ENCODE results near the gene PHKB.
"Not testable (repeated sequence)": the region's sequence is repeated elsewhere in the genome, so short reads cannot be mapped to it uniquely, and the experiment has no call there.

DNA sequence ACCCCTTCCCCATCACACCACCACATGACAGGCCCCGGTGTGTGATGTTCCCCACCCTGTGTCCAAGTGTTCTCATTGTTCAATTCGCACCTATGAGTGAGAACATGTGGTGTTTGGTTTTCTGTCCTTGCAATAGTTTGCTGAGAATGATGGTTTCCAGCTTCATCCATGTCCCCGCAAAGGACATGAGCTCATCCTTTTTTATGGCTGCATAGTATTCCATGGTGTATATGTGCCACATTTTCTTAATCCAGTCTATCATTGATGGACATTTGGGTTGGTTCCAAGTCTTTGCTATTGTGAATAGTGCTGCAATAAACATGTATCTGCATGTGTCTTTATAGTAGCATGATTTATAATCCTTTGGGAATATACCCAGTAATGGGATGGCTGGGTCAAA is 80.0 kb downstream of the PHKB start:
- not testable (repeated sequence) for TF ChIP-seq CTCF (conservative IDR thresholded peaks at IDR 0.05 in 1 of 2, IDR thresholded peaks at IDR 0.05 in 1 of 2; ENCODE audit: extremely low read depth in 1 of 2, insufficient read depth in 1 of 2, low read depth in 1 of 2, low read length in 2 of 2); EZH2 (IDR thresholded peaks at IDR 0.05; ENCODE audit: borderline replicate concordance, low read length)

All from mammary epithelial cell (primary cell).